H1 (cell line): Measurements from ENCODE around the gene MARCHF3. TPM values are rescaled to one million over a fixed set of nuclear protein-coding genes. Genes with fewer than 3 reads are reported as not detected.

ENCODE experiments used
- CTCF ChIA-PET: fragments of 300-600 bp; sonication (Branson Sonifier 250); formaldehyde crosslinking; loops from one replicate; lab custom pipeline; 2021; ENCODE audit not compliant: partially characterized antibody; lab: Charles Lee
- POLR2A ChIA-PET: fragments of 300-600 bp; sonication (Branson Sonifier 250); formaldehyde crosslinking; loops from one replicate; lab custom pipeline; 2021; ENCODE audit warnings: inconsistent platforms; ENCODE audit not compliant: partially characterized antibody; lab: Charles Lee
- DNase-seq, 2 experiments: peaks; one replicate each; pipeline versions ENCODE4 v3.0.0 to v3.0.0-alpha.2; 2010 to 2022; ENCODE audit warnings: low spot score in 2 of 2, low read depth in 1 of 2, mixed read lengths in 1 of 2
- FAIRE-seq: peaks from 2 replicates; lab custom pipeline; 2011; peaks lifted over from hg19 to GRCh38; lab: Jason Lieb, UNC
- H2AFZ ChIP-seq: 2 replicates; pipeline ENCODE4 v1.8.1; 2012; ENCODE audit warnings: low read length, inconsistent platforms
- H2AK5ac ChIP-seq: 2 replicates; pipeline ENCODE4 v1.6.1; 2013; ENCODE audit warnings: low read depth, low read length
- H2BK120ac ChIP-seq: replicated peaks from 2 replicates; pipeline ENCODE3; 2013; ENCODE audit warnings: low read depth, low read length, inconsistent platforms
- H2BK12ac ChIP-seq: 2 replicates; pipeline ENCODE4 v1.6.1; 2013; ENCODE audit warnings: low read depth, low read length
- H2BK15ac ChIP-seq: 2 replicates; pipeline ENCODE4 v1.6.1; 2013; ENCODE audit warnings: low read length
- H2BK20ac ChIP-seq: 2 replicates; pipeline ENCODE4 v1.6.1; 2013; ENCODE audit warnings: low read length
- H2BK5ac ChIP-seq: 2 replicates; pipeline ENCODE4 v1.6.1; 2013; ENCODE audit warnings: low read depth, low read length
- H3K14ac ChIP-seq: 2 replicates; pipeline ENCODE4 v1.6.1; 2013; ENCODE audit warnings: inconsistent platforms; ENCODE audit not compliant: insufficient read length
- H3K18ac ChIP-seq: 2 replicates; pipeline ENCODE4 v1.6.1; 2013; ENCODE audit warnings: low read length; ENCODE audit errors: extremely low read depth
- H3K23ac ChIP-seq: 2 replicates; pipeline ENCODE4 v1.6.1; 2013; ENCODE audit warnings: inconsistent platforms; ENCODE audit not compliant: insufficient read length
- H3K23me2 ChIP-seq: 2 replicates; pipeline ENCODE4 v1.6.1; 2013; ENCODE audit warnings: low read depth, low read length
- H3K27ac ChIP-seq: 2 replicates; pipeline ENCODE4 v1.6.1; 2011; ENCODE audit warnings: low read depth, low read length, inconsistent platforms
- H3K27me3 ChIP-seq, 4 experiments: replicated peaks in 1 of 4; 1 replicate in 1 of 4; 2 replicates in 3 of 4; pipeline versions ENCODE4 v1.6.1 to v1.8.1; 2011 to 2013; ENCODE audit warnings: low read length in 3 of 4, mild to moderate bottlenecking in 3 of 4, inconsistent platforms in 2 of 4, mixed read lengths in 2 of 4, moderate library complexity in 1 of 4; ENCODE audit not compliant: control insufficient read depth in 3 of 4, insufficient read depth in 3 of 4; ENCODE audit errors: extremely low read depth in 1 of 4
- H3K36me3 ChIP-seq, 4 experiments: 2 replicates each; pipeline versions ENCODE4 v1.6.1 to v1.8.1; 2011 to 2013; ENCODE audit warnings: mild to moderate bottlenecking in 4 of 4, low read length in 3 of 4, moderate library complexity in 2 of 4, control low read depth in 1 of 4, inconsistent platforms in 1 of 4; ENCODE audit not compliant: insufficient read depth in 4 of 4, control insufficient read depth in 2 of 4
- H3K4ac ChIP-seq: replicated peaks from 2 replicates; pipeline ENCODE3; 2013; ENCODE audit warnings: low read length, low read depth, mixed read lengths, inconsistent platforms; ENCODE audit not compliant: insufficient read length
- H3K4me1 ChIP-seq, 4 experiments: replicated peaks in 1 of 4; 1 replicate in 1 of 4; 2 replicates in 3 of 4; pipeline versions ENCODE4 v1.6.1 to v1.8.1; 2011 to 2013; ENCODE audit warnings: low read length in 3 of 4, inconsistent platforms in 2 of 4, mixed read lengths in 1 of 4; ENCODE audit not compliant: insufficient read depth in 4 of 4, control insufficient read depth in 3 of 4
- H3K4me2 ChIP-seq, 2 experiments: 2 replicates each; pipeline versions ENCODE4 v1.6.1 to v1.8.1; 2011 to 2013; ENCODE audit warnings: low read depth in 2 of 2, low read length in 2 of 2, control low read depth in 1 of 2, inconsistent platforms in 1 of 2, mild to moderate bottlenecking in 1 of 2; ENCODE audit not compliant: insufficient read depth in 1 of 2
- H3K4me3 ChIP-seq, 4 experiments: fragments of 200-600, 300-600 bp in 1 of 4; sonication (generic), shearing (Covaris generic), sonication (Bioruptor Twin) in 1 of 4; 2 replicates each; pipeline versions ENCODE4 v1.5.1 to v1.8.1; 2011 to 2016; ENCODE audit warnings: low read length in 4 of 4, low read depth in 3 of 4, control low read depth in 2 of 4, inconsistent platforms in 2 of 4, mild to moderate bottlenecking in 2 of 4, mixed read lengths in 1 of 4, moderate library complexity in 1 of 4; ENCODE audit not compliant: insufficient read depth in 2 of 4; ENCODE audit errors: extremely low read depth in 1 of 4
- H3K56ac ChIP-seq: replicated peaks from 2 replicates; pipeline ENCODE3; 2013; ENCODE audit warnings: low read depth, mild to moderate bottlenecking, mixed read lengths, low read length, inconsistent platforms; ENCODE audit not compliant: insufficient read length
- H3K79me1 ChIP-seq: 2 replicates; pipeline ENCODE4 v1.6.1; 2013; ENCODE audit warnings: low read depth, low read length, control low read depth
- H3K79me2 ChIP-seq, 2 experiments: 2 replicates each; pipeline versions ENCODE4 v1.6.1 to v1.8.1; 2012 to 2013; ENCODE audit warnings: low read length in 2 of 2, mild to moderate bottlenecking in 2 of 2, inconsistent platforms in 1 of 2; ENCODE audit not compliant: insufficient read depth in 2 of 2, control insufficient read depth in 1 of 2
- H3K9ac ChIP-seq, 4 experiments: replicated peaks in 1 of 4; 1 replicate in 1 of 4; 2 replicates in 3 of 4; pipeline versions ENCODE4 v1.6.1 to v1.8.1; 2011 to 2013; ENCODE audit warnings: low read depth in 3 of 4, low read length in 3 of 4, control low read depth in 2 of 4, mild to moderate bottlenecking in 2 of 4, moderate library complexity in 2 of 4, inconsistent platforms in 1 of 4; ENCODE audit errors: extremely low read depth in 1 of 4
- H3K9me3 ChIP-seq, 2 experiments: 2 replicates each; pipeline versions ENCODE4 v1.6.1 to v1.8.1; 2012 to 2013; ENCODE audit warnings: mild to moderate bottlenecking in 2 of 2, moderate library complexity in 2 of 2, control low read depth in 1 of 2, inconsistent platforms in 1 of 2, low read depth in 1 of 2, low read length in 1 of 2, mixed read lengths in 1 of 2; ENCODE audit not compliant: insufficient read depth in 2 of 2
- H4K20me1 ChIP-seq, 2 experiments: replicated peaks in 1 of 2; 2 replicates each; pipeline versions ENCODE3 to v1.8.1; 2011 to 2013; ENCODE audit warnings: inconsistent platforms in 2 of 2, low read length in 2 of 2, mild to moderate bottlenecking in 1 of 2; ENCODE audit not compliant: insufficient read depth in 2 of 2, control insufficient read depth in 1 of 2
- H4K5ac ChIP-seq: 2 replicates; pipeline ENCODE4 v1.6.1; 2013; ENCODE audit warnings: low read length, low read depth, mixed read lengths, inconsistent platforms; ENCODE audit not compliant: insufficient read length
- H4K8ac ChIP-seq: 2 replicates; pipeline ENCODE4 v1.8.0; 2013; ENCODE audit warnings: mild to moderate bottlenecking, moderate library complexity, low read length, inconsistent platforms; ENCODE audit not compliant: insufficient read depth; ENCODE audit errors: extremely low read depth
- H4K91ac ChIP-seq: replicated peaks from 2 replicates; pipeline ENCODE3; 2013; ENCODE audit warnings: low read length, mixed read lengths, inconsistent platforms; ENCODE audit not compliant: insufficient read length
- SIX5 ChIP-seq: IDR thresholded peaks from 2 replicates; pipeline ENCODE4 v1.6.1; 2011; ENCODE audit warnings: mild to moderate bottlenecking, low read depth, low read length
- SP4 ChIP-seq: IDR thresholded peaks from 2 replicates; pipeline ENCODE4 v1.6.1; 2012; ENCODE audit warnings: low read length, inconsistent platforms
- YY1 ChIP-seq: IDR thresholded peaks from 2 replicates; pipeline ENCODE4 v1.6.1; 2011; ENCODE audit warnings: low read depth, mild to moderate bottlenecking, low read length
- WGBS, 2 experiments: shearing (Covaris generic) in 1 of 2; methylation state at CpG; one replicate each; pipeline versions ENCODE4 v1.1.6 to v1.1.7; 2013 to 2015; ENCODE audit warnings: low lambda C conversion rate in 2 of 2, mixed read lengths in 2 of 2, inconsistent platforms in 1 of 2, low coverage in 1 of 2, missing lambda C conversion rate in 1 of 2; ENCODE audit not compliant: insufficient replicate concordance in 2 of 2, insufficient coverage in 1 of 2, insufficient read length in 1 of 2; ENCODE audit errors: extremely low coverage in 1 of 2, missing lambda C conversion rate in 1 of 2; 5-methylcytosine and 5-hydroxymethylcytosine counted together
- polyA plus RNA-seq, 7 experiments: library from polyadenylated mRNA; depleted of rRNA in 3 of 7; stranded (reverse) in 5 of 7; unstranded in 2 of 7; fragments of >200 nt in 5 of 7; fragments of 200-250 nt in 2 of 7; gene quantifications; 1 replicate in 5 of 7; 2 replicates in 1 of 7; 4 replicates in 1 of 7; pipeline versions ENCODE4 v1.2.1 to v1.2.3, GENCODE V29; 2011 to 2013; ENCODE audit warnings: missing spikeins in 2 of 7, mixed read lengths in 2 of 7
- total RNA-seq: library from RNA; stranded (reverse); fragmentation: NEBNext Ultra II Directional; extraction: Animal tissue kit (Norgen Biotek cat#: 25700); gene quantifications from 2 replicates; pipeline ENCODE4 v1.2.1, GENCODE V29; 2021

Gene MARCHF3
- total and polyA plus RNA-seq, 2 of the 8 experiments (the other 6 are each of a cell fraction or from before 2014, with no cell fraction given): 12.0 to 16.9 TPM

GRCh38 chr5:126826619-126827215, 203.6 kb downstream of the MARCHF3 start:
- H3K4ac ChIP-seq: no peak overlapping the region
- H3K4me1 ChIP-seq: peaks cover 0 to 14% (median 4%) of the 10 kb centered on the region in 4 experiments; a peak in 4 of 7 replicates
- peaks cover 3 to 4% of the 10 kb centered on the region in 2 experiments for H4K20me1 ChIP-seq
- H3K27me3 ChIP-seq: no peaks in the 10 kb centered on the region
- H2AK5ac ChIP-seq: no peak overlapping the region
- H3K79me1 ChIP-seq: peaks cover 2% of the 10 kb centered on the region; the same call in 1 of the 2 replicates
- H2BK120ac ChIP-seq: no peak overlapping the region
- DNase-seq (no peak), FAIRE-seq (peak; percentile 55)
- H3K56ac ChIP-seq: no peak overlapping the region
- H3K18ac ChIP-seq: no peak overlapping the region
- H4K91ac ChIP-seq: no peak overlapping the region
- H2BK12ac ChIP-seq: no peak overlapping the region
- H3K23ac ChIP-seq: no peak overlapping the region
- H2AFZ ChIP-seq: no peak overlapping the region
- H3K27ac ChIP-seq: peak overlapping the region; percentile 22; the same call in 1 of the 2 replicates
- peaks cover 12 to 86% (median 46%) of the 10 kb centered on the region in 4 experiments for H3K36me3 ChIP-seq
- no peaks in the 10 kb centered on the region for H3K23me2 ChIP-seq
- H3K79me2 ChIP-seq: peaks cover 0 to 10% of the 10 kb centered on the region in 2 experiments; a peak in 1 of 4 replicates
- H3K9me3 ChIP-seq: no peaks in the 10 kb centered on the region
- POLR2A ChIA-PET: interaction anchor here (1.0 to 1.9 kb wide), 4 partner anchors 9 to 49 kb away, joined by 3 to 7 read pairs (median 5); no protein-coding TSS in a partner anchor
- no peak for TF ChIP-seq SIX5
- TF ChIP-seq YY1: 0 out of 2 replicates have a peak, but pooled peaks have one; percentile 35
- TF ChIP-seq SP4: no peak
- H3K9ac ChIP-seq: no peak overlapping the region
- H4K8ac ChIP-seq: no peak overlapping the region
- no peak overlapping the region for H3K4me3 ChIP-seq
- H3K4me2 ChIP-seq: 0 out of 4 replicates have a peak overlapping the region, but pooled peaks of 1 of the 2 experiments have one; percentile 0
- H3K14ac ChIP-seq: no peak overlapping the region
- CTCF ChIA-PET: interaction anchor here (1.0 to 1.5 kb wide), 4 partner anchors 10 to 151 kb away, joined by 3 to 4 read pairs (median 4); no protein-coding TSS in a partner anchor
- 62% methylated on average over 3 of the region's 3 CpGs; no CpG with 5 or more reads in 1 of the 2 experiments for WGBS, 2 experiments
- H2BK20ac ChIP-seq: no peak overlapping the region
- H2BK5ac ChIP-seq: no peak overlapping the region
- H4K5ac ChIP-seq: no peak overlapping the region
- H2BK15ac ChIP-seq: no peak overlapping the region
